Fibroblast of pulmonary artery (primary cell): ENCODE data around the gene NFATC1.

ENCODE experiments used
- DNase-seq: peaks from one replicate; pipeline ENCODE4 v3.0.0-alpha.2; 2010; ENCODE audit warnings: low read depth
- H3K4me3 ChIP-seq: replicated peaks from 2 replicates; pipeline ENCODE4 v1.5.1; 2011; ENCODE audit warnings: low read depth, mild to moderate bottlenecking, control low read depth, low read length, moderate library complexity
- CTCF ChIP-seq: IDR thresholded peaks from 2 replicates; pipeline ENCODE4 v1.5.1; 2011; ENCODE audit warnings: mild to moderate bottlenecking, control low read depth, low read length, inconsistent platforms; ENCODE audit errors: missing control alignments

NFATC1 gene

GRCh38 chr18:79530821-79531220, 135.1 kb downstream of the NFATC1 start:
- no peak for DNase-seq
- H3K4me3 ChIP-seq = no peak overlapping the region
- TF ChIP-seq CTCF = no peak

- no peak overlapping the region for H3K4me3 ChIP-seq
- TF ChIP-seq CTCF = no peak
- no peak for DNase-seq
Measured at GRCh38 chr18:79531386-79531785, 135.7 kb downstream of the NFATC1 start.

GRCh38 chr18:79531926-79532312, 136.2 kb downstream of the NFATC1 start:
- no peak overlapping the region for H3K4me3 ChIP-seq
- DNase-seq = no peak
- TF ChIP-seq CTCF = no peak

GRCh38 chr18:79532313-79533007, 136.7 kb downstream of the NFATC1 start:
- TF ChIP-seq CTCF = no peak
- H3K4me3 ChIP-seq = no peak overlapping the region
- no peak for DNase-seq

GRCh38 chr18:79533146-79533545, 137.4 kb downstream of the NFATC1 start:
- no peak overlapping the region for H3K4me3 ChIP-seq
- DNase-seq = no peak
- no peak for TF ChIP-seq CTCF

GRCh38 chr18:79533591-79533990, 137.9 kb downstream of the NFATC1 start:
- TF ChIP-seq CTCF = no peak
- H3K4me3 ChIP-seq = no peak overlapping the region
- DNase-seq = no peak

- TF ChIP-seq CTCF = no peak
- no peak for DNase-seq
- H3K4me3 ChIP-seq = no peak overlapping the region
Measured at GRCh38 chr18:79534356-79534755, 138.6 kb downstream of the NFATC1 start.
